Prostate gland (tissue), 2 donors: Measurements from ENCODE around the gene VPS41.

Experiments
- POLR2A ChIP-seq: fragments of 450-650 bp; IDR thresholded peaks from one replicate; pipeline ENCODE4 v1.6.1; 2016; ENCODE audit warnings: antibody characterized with exemption, mild to moderate bottlenecking
- TF ChIP-seq, protein P1 (sequence below), 4 experiments: fragments of 200-600 bp in 2 of 4; fragments of 450-650 bp in 2 of 4; sonication (generic) in 2 of 4; IDR thresholded peaks; 1 replicate in 3 of 4; 2 replicates in 1 of 4; pipeline ENCODE4 v1.5.1; 2016 to 2019; ENCODE audit warnings: antibody characterized with exemption in 4 of 4, mild to moderate bottlenecking in 2 of 4, moderate library complexity in 2 of 4

DNA sequence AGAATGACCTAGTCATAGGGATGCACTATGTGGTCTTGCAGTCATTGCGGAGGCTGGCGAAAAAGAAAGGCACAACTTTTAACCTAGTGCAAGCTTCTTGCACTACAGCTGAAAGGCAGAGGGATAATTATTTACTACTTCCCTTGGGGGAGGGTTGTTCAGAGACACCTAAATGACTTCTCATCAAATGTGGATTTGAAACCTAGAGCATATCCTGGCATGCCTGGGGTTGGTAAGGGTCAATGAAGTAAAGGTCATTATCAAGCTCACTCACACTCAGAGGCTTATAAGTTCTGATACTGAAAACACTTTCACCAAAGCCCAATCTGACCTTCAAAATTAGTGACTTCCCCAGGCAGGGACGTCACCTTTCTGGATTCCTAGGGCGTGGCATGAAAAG lies 168.9 kb downstream of the VPS41 start:
- no peak for TF ChIP-seq POLR2A
- TF ChIP-seq, protein P1, sequence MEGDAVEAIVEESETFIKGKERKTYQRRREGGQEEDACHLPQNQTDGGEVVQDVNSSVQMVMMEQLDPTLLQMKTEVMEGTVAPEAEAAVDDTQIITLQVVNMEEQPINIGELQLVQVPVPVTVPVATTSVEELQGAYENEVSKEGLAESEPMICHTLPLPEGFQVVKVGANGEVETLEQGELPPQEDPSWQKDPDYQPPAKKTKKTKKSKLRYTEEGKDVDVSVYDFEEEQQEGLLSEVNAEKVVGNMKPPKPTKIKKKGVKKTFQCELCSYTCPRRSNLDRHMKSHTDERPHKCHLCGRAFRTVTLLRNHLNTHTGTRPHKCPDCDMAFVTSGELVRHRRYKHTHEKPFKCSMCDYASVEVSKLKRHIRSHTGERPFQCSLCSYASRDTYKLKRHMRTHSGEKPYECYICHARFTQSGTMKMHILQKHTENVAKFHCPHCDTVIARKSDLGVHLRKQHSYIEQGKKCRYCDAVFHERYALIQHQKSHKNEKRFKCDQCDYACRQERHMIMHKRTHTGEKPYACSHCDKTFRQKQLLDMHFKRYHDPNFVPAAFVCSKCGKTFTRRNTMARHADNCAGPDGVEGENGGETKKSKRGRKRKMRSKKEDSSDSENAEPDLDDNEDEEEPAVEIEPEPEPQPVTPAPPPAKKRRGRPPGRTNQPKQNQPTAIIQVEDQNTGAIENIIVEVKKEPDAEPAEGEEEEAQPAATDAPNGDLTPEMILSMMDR (IDR thresholded peaks at IDR 0.05): no peak
